GM19238 (cell line): Measurements from ENCODE around the gene STOM.

ENCODE experiments used
- DNase-seq: peaks from one replicate; pipeline ENCODE4 v3.0.0; 2011; ENCODE audit warnings: low spot score; ENCODE audit not compliant: insufficient read length

Gene STOM

GRCh38 chr9:121322037-121322736, 47.9 kb downstream of the STOM start:
- no peak for DNase-seq

- no peak for DNase-seq
These were observed 49.0 kb downstream of the STOM start for GRCh38 chr9:121321016-121321503.

GRCh38 chr9:121319383-121319780, 50.7 kb downstream of the STOM start:
- DNase-seq = no peak

- no peak for DNase-seq
These were observed 51.2 kb downstream of the STOM start for GRCh38 chr9:121318631-121319382.

- no peak for DNase-seq
These were observed 52.1 kb downstream of the STOM start for GRCh38 chr9:121317737-121318630.

- no peak for DNase-seq
These were observed 53.1 kb downstream of the STOM start for GRCh38 chr9:121316852-121317373.

GRCh38 chr9:121316378-121316777, 53.7 kb downstream of the STOM start:
- DNase-seq = no peak

- no peak for DNase-seq
These were observed 56.4 kb downstream of the STOM start for GRCh38 chr9:121313458-121314152.

- DNase-seq = no peak
These were observed 57.9 kb downstream of the STOM start for GRCh38 chr9:121312169-121312568.

- no peak for DNase-seq
These were observed 59.5 kb downstream of the STOM start for GRCh38 chr9:121310571-121310970.

- DNase-seq = no peak
These were observed 60.1 kb downstream of the STOM start for GRCh38 chr9:121309833-121310425.

- DNase-seq = no peak
These were observed 60.9 kb downstream of the STOM start for GRCh38 chr9:121309171-121309570.

GRCh38 chr9:121308765-121309164, 61.3 kb downstream of the STOM start:
- no peak for DNase-seq

GRCh38 chr9:121307976-121308375, 62.1 kb downstream of the STOM start:
- DNase-seq = no peak

- DNase-seq = no peak
These were observed 64.6 kb downstream of the STOM start for GRCh38 chr9:121305269-121305994.

- DNase-seq = no peak
These were observed 65.3 kb downstream of the STOM start for GRCh38 chr9:121304707-121305106.

GRCh38 chr9:121303456-121304451, 66.3 kb downstream of the STOM start:
- DNase-seq = no peak

GRCh38 chr9:121302786-121303185, 67.3 kb downstream of the STOM start:
- DNase-seq = no peak

- no peak for DNase-seq
These were observed 67.7 kb downstream of the STOM start for GRCh38 chr9:121302341-121302740.
